ENCODE measurements around the gene AQP9. TPM values are rescaled to one million over a fixed set of nuclear protein-coding genes. Genes with fewer than 3 reads are reported as not detected.

Gene AQP9
- total RNA-seq, 1 donor from 2014 or later = not detected

DNA sequence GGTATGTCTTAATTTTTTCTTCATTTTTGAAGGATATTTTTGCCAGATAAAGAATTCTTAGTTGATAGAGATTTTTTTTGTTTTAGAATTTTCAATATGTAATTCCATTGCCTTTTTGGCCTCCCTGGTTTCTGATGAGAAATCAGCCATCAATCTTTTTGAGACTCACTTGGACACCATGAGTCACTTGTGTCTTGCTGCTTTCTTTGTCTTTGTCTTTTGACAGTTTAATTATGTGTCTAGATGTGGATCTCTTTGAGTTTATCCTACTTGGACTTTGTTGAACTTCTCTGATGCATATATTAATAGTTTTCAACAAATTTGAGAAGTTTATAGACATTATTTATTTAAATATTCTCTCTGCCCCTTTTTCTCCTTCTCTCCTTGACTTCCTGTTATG lies 34.7 kb upstream of the AQP9 start:
- H3K4me3 ChIP-seq (ENCODE audit: insufficient read depth, low read depth, low read length) = no peak overlapping the region
- H3K79me2 ChIP-seq (ENCODE audit: insufficient read depth, low read length) = no peaks in the 10 kb centered on the region
- no peak overlapping the region for H3K4me2 ChIP-seq (ENCODE audit: low read length)
- FAIRE-seq (no peak), DNase-seq (ENCODE audit: low read depth) (no peak)
- no peaks in the 10 kb centered on the region for H3K4me1 ChIP-seq (ENCODE audit: insufficient read depth, low read length)
- no peak overlapping the region for H3K27ac Mint-ChIP-seq (ENCODE audit: unreplicated experiment)
- H3K27ac ChIP-seq (ENCODE audit: low read depth, low read length) = no peak overlapping the region
- TF ChIP-seq, protein P1, sequence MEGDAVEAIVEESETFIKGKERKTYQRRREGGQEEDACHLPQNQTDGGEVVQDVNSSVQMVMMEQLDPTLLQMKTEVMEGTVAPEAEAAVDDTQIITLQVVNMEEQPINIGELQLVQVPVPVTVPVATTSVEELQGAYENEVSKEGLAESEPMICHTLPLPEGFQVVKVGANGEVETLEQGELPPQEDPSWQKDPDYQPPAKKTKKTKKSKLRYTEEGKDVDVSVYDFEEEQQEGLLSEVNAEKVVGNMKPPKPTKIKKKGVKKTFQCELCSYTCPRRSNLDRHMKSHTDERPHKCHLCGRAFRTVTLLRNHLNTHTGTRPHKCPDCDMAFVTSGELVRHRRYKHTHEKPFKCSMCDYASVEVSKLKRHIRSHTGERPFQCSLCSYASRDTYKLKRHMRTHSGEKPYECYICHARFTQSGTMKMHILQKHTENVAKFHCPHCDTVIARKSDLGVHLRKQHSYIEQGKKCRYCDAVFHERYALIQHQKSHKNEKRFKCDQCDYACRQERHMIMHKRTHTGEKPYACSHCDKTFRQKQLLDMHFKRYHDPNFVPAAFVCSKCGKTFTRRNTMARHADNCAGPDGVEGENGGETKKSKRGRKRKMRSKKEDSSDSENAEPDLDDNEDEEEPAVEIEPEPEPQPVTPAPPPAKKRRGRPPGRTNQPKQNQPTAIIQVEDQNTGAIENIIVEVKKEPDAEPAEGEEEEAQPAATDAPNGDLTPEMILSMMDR (IDR thresholded peaks at IDR 0.05; ENCODE audit: insufficient read depth, low read depth, low read length) = no peak
- no peak for TF ChIP-seq EZH2 (IDR thresholded peaks at IDR 0.05; ENCODE audit: insufficient read depth, low read length)
- H3K27me3 Mint-ChIP-seq (ENCODE audit: low read depth, unreplicated experiment) = peaks cover 3% of the 10 kb centered on the region
- no peaks in the 10 kb centered on the region for H3K9me3 ChIP-seq (ENCODE audit: insufficient read depth, low read depth, low read length)
- H3K27me3 ChIP-seq (ENCODE audit: insufficient read depth, low read length) = peaks cover 9% of the 10 kb centered on the region
- no peak overlapping the region for H3K4me3 Mint-ChIP-seq (ENCODE audit: unreplicated experiment)
- no peaks in the 10 kb centered on the region for H4K20me1 ChIP-seq (ENCODE audit: insufficient read depth, low read length)
- H3K9ac ChIP-seq (ENCODE audit: low read length) = no peak overlapping the region
- H3K36me3 Mint-ChIP-seq (ENCODE audit: low read depth, unreplicated experiment) = no peaks in the 10 kb centered on the region
- H2AFZ ChIP-seq (ENCODE audit: low read depth, low read length) = no peak overlapping the region
- no peaks in the 10 kb centered on the region for H3K9me3 Mint-ChIP-seq (ENCODE audit: unreplicated experiment)
- H3K4me1 Mint-ChIP-seq (ENCODE audit: low read depth, unreplicated experiment) = no peaks in the 10 kb centered on the region
- no peaks in the 10 kb centered on the region for H3K36me3 ChIP-seq (ENCODE audit: insufficient read depth, low read length)

DNA sequence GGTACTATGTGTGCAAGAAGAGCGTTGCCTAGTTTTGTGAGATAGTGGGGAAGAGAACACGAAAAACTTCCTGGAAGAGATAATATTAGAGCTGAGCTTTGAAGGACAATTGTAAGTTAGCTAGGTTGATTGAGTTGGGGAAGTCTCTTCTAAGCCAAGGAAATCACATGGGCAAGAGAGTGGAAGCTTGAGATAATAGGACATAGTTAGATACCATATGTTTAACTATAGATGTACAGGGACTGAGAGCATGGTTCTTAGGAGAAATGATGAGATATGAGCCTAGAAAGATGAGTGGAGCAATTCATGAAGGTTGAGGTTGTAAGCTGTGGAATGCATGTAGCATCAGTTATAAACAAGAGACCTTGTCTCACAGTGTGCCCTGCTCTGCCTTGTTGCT lies 30.1 kb upstream of the AQP9 start:
- Mint-ChIP-seq H3K27me3 (ENCODE audit: low read depth, unreplicated experiment) (no peaks in the 10 kb centered on the region), H3K36me3 (ENCODE audit: low read depth, unreplicated experiment) (no peaks in the 10 kb centered on the region), H3K27ac (ENCODE audit: unreplicated experiment) (no peak overlapping the region), H3K9me3 (ENCODE audit: unreplicated experiment) (no peaks in the 10 kb centered on the region), H3K4me1 (ENCODE audit: low read depth, unreplicated experiment) (peaks cover 4% of the 10 kb centered on the region), H3K4me3 (ENCODE audit: unreplicated experiment) (no peak overlapping the region)
- Histone ChIP-seq H3K4me1 (ENCODE audit: insufficient read depth, low read length) (no peaks in the 10 kb centered on the region), H3K9ac (ENCODE audit: low read length) (no peak overlapping the region), H3K9me3 (ENCODE audit: insufficient read depth, low read depth, low read length) (no peaks in the 10 kb centered on the region), H3K36me3 (ENCODE audit: insufficient read depth, low read length) (no peaks in the 10 kb centered on the region), H3K79me2 (ENCODE audit: insufficient read depth, low read length) (no peaks in the 10 kb centered on the region), H3K27me3 (ENCODE audit: insufficient read depth, low read length) (peaks cover 13% of the 10 kb centered on the region), H2AFZ (ENCODE audit: low read depth, low read length) (no peak overlapping the region), H4K20me1 (ENCODE audit: insufficient read depth, low read length) (no peaks in the 10 kb centered on the region), H3K27ac (ENCODE audit: low read depth, low read length) (no peak overlapping the region), H3K4me2 (ENCODE audit: low read length) (no peak overlapping the region), H3K4me3 (ENCODE audit: insufficient read depth, low read depth, low read length) (no peak overlapping the region)
- DNase-seq (ENCODE audit: low read depth) (no peak), FAIRE-seq (no peak)
- no peak for TF ChIP-seq EZH2 (IDR thresholded peaks at IDR 0.05; ENCODE audit: insufficient read depth, low read length)
- TF ChIP-seq, protein P1 (IDR thresholded peaks at IDR 0.05; ENCODE audit: insufficient read depth, low read depth, low read length) = no peak

DNA sequence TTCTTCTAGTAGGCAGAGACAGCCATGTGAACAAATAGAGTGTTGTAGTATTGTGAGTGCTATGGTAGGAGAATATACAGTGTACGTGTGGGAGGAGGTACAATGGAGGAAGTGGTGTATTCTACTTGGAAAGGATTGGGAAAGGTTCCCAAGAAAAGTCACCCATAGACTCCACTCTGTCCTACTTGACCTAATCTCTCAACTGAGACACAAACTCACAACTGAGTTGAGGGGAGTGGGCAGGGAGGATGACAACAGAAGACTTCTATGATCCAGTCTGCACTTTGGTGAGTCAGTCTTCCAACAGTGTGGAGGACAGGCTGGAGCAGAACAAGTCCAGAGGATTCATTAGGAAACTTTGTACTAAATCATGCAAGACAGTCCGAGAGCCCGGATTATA lies 28.8 kb upstream of the AQP9 start:
- H3K4me3 ChIP-seq (ENCODE audit: insufficient read depth, low read depth, low read length) = no peak overlapping the region
- FAIRE-seq (no peak), DNase-seq (ENCODE audit: low read depth) (no peak)
- Mint-ChIP-seq H3K27me3 (ENCODE audit: low read depth, unreplicated experiment) (no peaks in the 10 kb centered on the region), H3K4me3 (ENCODE audit: unreplicated experiment) (no peak overlapping the region), H3K27ac (ENCODE audit: unreplicated experiment) (no peak overlapping the region), H3K4me1 (ENCODE audit: low read depth, unreplicated experiment) (peaks cover 11% of the 10 kb centered on the region), H3K9me3 (ENCODE audit: unreplicated experiment) (no peaks in the 10 kb centered on the region), H3K36me3 (ENCODE audit: low read depth, unreplicated experiment) (no peaks in the 10 kb centered on the region)
- H3K9me3 ChIP-seq (ENCODE audit: insufficient read depth, low read depth, low read length) = no peaks in the 10 kb centered on the region
- no peaks in the 10 kb centered on the region for H3K4me1 ChIP-seq (ENCODE audit: insufficient read depth, low read length)
- no peak overlapping the region for H3K27ac ChIP-seq (ENCODE audit: low read depth, low read length)
- H4K20me1 ChIP-seq (ENCODE audit: insufficient read depth, low read length) = no peaks in the 10 kb centered on the region
- H3K27me3 ChIP-seq (ENCODE audit: insufficient read depth, low read length) = peaks cover 15% of the 10 kb centered on the region
- no peak overlapping the region for H3K4me2 ChIP-seq (ENCODE audit: low read length)
- TF ChIP-seq EZH2 (IDR thresholded peaks at IDR 0.05; ENCODE audit: insufficient read depth, low read length) = no peak
- TF ChIP-seq, protein P1 (IDR thresholded peaks at IDR 0.05; ENCODE audit: insufficient read depth, low read depth, low read length) = no peak
- no peak overlapping the region for H2AFZ ChIP-seq (ENCODE audit: low read depth, low read length)
- no peaks in the 10 kb centered on the region for H3K36me3 ChIP-seq (ENCODE audit: insufficient read depth, low read length)
- no peaks in the 10 kb centered on the region for H3K79me2 ChIP-seq (ENCODE audit: insufficient read depth, low read length)
- H3K9ac ChIP-seq (ENCODE audit: low read length) = no peak overlapping the region
